ENCODE measurements around the gene AKT2. TPM values are rescaled to one million over a fixed set of nuclear protein-coding genes. Genes with fewer than 3 reads are reported as not detected.

Gene AKT2
- total RNA-seq, 4 donors from 2014 or later, result 63.2 to 266 (median 138) TPM

DNA sequence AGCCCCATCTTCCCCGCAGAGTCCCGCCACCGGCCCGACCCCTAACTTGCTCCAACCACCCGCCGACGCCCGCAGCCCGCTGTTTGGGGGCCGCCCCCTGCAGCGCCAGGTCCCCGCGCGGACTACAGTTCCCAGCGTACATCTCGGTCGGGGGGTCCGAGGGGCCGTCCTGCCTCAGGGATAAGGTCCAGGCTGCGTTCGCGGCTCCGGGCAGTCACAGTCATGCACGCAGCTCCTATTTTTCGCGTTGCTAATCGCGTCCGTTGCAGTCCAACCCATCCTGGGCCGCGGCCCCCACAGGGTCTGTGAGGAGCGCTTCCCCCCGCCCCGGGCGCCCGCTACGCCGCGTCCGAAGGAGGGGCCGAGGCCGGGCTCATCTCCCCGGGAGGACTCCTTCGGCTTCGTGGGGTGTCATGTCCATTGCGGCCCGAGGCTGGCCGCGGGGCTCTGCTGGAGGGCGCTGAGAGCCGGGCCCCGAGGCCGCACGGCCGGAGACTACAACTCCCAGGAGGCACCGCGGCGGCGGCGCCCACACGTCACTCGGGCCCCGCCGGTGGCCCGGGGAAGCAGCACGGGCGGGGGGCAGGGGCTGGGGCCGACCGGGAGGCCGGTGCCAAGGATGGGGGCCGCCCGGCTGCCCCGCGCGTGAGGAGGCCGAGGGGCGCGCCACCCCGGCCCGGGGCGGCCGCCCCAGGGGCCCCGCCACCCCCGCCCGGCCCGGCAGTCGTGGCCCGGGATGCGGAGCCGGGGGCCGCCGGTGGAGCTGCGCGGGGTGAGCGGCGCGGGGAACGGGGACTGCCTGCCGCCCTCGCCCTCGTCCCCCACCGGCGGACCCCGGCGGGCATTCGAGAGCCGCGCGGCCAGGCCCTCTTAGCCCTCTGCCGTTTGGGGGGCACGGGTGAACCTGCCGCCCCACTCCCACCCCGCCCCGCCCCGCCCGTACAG is 94.0 kb downstream of the AKT2 start, which contains the start of gene MAP3K10:
TSS of gene MAP3K10 (plus strand) at position 536 of the 945 bp plus-strand sequence. CDS start 606 bp downstream, outside the sequence.
- H3K9me3 ChIP-seq, result no peaks in the 10 kb centered on the region
- H3K4me1 ChIP-seq, result peaks cover 6 to 26% (median 16%) of the 10 kb centered on the region in 4 donors
- H3K36me3 ChIP-seq, result no peaks in the 10 kb centered on the region
- TF ChIP-seq EP300 (IDR thresholded peaks at IDR 0.05; ENCODE audit: low read depth) (no peak), POLR2AphosphoS5 (IDR thresholded peaks at IDR 0.05) (peak in 1 of 3 donors; percentile 26)
- intact Hi-C loops (cut with DNase I; ENCODE audit: low total_unique reads), result no loop called here
- whole genome bisulfite sequencing, 2 donors (ENCODE audit: low coverage in 1 of 2), result 0% methylated on average over 23 of the region's 116 CpGs; no CpG with 5 or more reads in 1 of the 2 donors
- peak within 1 kb of the TSS; percentile 95 to 99 (median 98) for H3K27ac ChIP-seq
- peak; percentile 78 for DNase-seq
- H3K27me3 ChIP-seq, result no peaks in the 10 kb centered on the region
- peak within 1 kb of the TSS; percentile 77 to 96 (median 92) for H3K4me3 ChIP-seq
- in situ Hi-C loops (cut with MboI; ENCODE audit: low pct_ligation_motif_present in 1 of 4, low pct_unique_long_range_greater_than_20kb in 1 of 4, low sequenced_read_pairs in 3 of 4), result no loop called here

DNA sequence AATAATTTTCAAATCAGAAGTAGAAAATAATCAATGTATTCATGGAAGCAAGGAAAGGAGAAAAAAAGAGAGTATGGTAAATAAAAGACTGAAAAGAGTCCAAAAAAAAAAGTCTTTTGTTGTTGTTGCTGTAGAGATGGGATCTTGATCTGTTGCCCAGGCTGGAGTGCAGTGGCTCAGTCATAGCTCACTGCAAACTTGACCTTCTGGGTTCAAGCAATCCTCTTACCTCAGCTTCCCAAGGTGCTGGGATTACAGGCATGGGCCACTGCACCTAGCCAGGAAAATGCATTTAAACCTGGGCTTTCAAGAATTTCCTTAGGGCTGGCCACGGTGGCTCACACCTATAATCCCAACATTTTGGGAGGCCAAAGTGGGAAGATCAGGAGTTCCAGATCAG is 100.9 kb downstream of the AKT2 start:
- intact Hi-C loops (cut with DNase I; ENCODE audit: low total_unique reads), result no loop called here

More for the DNA sequence above, 100.9 kb downstream of the AKT2 start:
- WGBS, 2 donors (ENCODE audit: low coverage in 1 of 2), result 91% methylated on average over 1 of the region's 1 CpG; no CpG with 5 or more reads in 1 of the 2 donors
- in situ Hi-C loops (cut with MboI; ENCODE audit: low pct_ligation_motif_present in 1 of 4, low pct_unique_long_range_greater_than_20kb in 1 of 4, low sequenced_read_pairs in 3 of 4), result no loop called here
- no peaks in the 10 kb centered on the region for H3K27me3 ChIP-seq
- TF ChIP-seq POLR2AphosphoS5 (IDR thresholded peaks at IDR 0.05) (no peak), EP300 (IDR thresholded peaks at IDR 0.05; ENCODE audit: low read depth) (no peak), POLR2A (IDR thresholded peaks at IDR 0.05) (no peak)
- TF ChIP-seq, protein P1, sequence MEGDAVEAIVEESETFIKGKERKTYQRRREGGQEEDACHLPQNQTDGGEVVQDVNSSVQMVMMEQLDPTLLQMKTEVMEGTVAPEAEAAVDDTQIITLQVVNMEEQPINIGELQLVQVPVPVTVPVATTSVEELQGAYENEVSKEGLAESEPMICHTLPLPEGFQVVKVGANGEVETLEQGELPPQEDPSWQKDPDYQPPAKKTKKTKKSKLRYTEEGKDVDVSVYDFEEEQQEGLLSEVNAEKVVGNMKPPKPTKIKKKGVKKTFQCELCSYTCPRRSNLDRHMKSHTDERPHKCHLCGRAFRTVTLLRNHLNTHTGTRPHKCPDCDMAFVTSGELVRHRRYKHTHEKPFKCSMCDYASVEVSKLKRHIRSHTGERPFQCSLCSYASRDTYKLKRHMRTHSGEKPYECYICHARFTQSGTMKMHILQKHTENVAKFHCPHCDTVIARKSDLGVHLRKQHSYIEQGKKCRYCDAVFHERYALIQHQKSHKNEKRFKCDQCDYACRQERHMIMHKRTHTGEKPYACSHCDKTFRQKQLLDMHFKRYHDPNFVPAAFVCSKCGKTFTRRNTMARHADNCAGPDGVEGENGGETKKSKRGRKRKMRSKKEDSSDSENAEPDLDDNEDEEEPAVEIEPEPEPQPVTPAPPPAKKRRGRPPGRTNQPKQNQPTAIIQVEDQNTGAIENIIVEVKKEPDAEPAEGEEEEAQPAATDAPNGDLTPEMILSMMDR (IDR thresholded peaks at IDR 0.05), result no peak
- no peaks in the 10 kb centered on the region for H3K9me3 ChIP-seq
- H3K36me3 ChIP-seq, result no peaks in the 10 kb centered on the region
- H3K27ac ChIP-seq, result no peak overlapping the region
- no peaks in the 10 kb centered on the region for H3K4me1 ChIP-seq
- no peak overlapping the region for H3K4me3 ChIP-seq
- DNase-seq, result no peak

Small RNA genes lying within 50 kb of the gene (small RNA-seq; reads per million reads assigned to genes)
- 1.1 to 1.4 (median 1.4) reads per million in 4 donors for gene MIR641
- 0 reads per million in 4 donors for gene RNU6-945P

Other genes with a start within 250 kb of the AKT2 start
- gene ZNF780B, start 229.1 kb downstream of the AKT2 start, total RNA-seq, result 10 to 100 TPM in 3 of 4 donors, 1 to 10 TPM in 1; 4.5 to 87.8 (median 25.5) TPM
- 10 to 100 TPM in 1 of 4 donors, 1 to 10 TPM in 3; 3.0 to 19.7 (median 7.2) TPM for gene ZNF780A, start 194.4 kb downstream of the AKT2 start, total RNA-seq
- gene MAP3K10, start 93.9 kb downstream of the AKT2 start, total RNA-seq, result 10 to 100 TPM; 10.8 to 19.5 (median 11.9) TPM
- gene TTC9B, start 67.0 kb downstream of the AKT2 start, total RNA-seq, result not detected
- gene CCNP, start 58.7 kb downstream of the AKT2 start, total RNA-seq, result under 1 TPM in 1 of 4 donors, not detected in 3; 1.00 TPM
- gene C19orf47, start 63.1 kb upstream of the AKT2 start, total RNA-seq, result 10 to 100 TPM; 12.3 to 16.5 (median 13.8) TPM
- gene PLD3, start 63.4 kb upstream of the AKT2 start, total RNA-seq, result 100 to 1,000 TPM in 3 of 4 donors, 10 to 100 TPM in 1; 91.6 to 322 (median 179) TPM
- under 1 TPM in 1 of 4 donors, not detected in 3; 0.48 TPM for gene HIPK4, start 104.8 kb upstream of the AKT2 start, total RNA-seq
- gene PRX, start 128.0 kb upstream of the AKT2 start, total RNA-seq, result 1 to 10 TPM; 1.5 to 5.0 (median 2.6) TPM
- 10 to 100 TPM in 3 of 4 donors, 1 to 10 TPM in 1; 2.6 to 30.3 (median 18.4) TPM for gene SERTAD1, start 140.6 kb upstream of the AKT2 start, total RNA-seq
- gene SERTAD3, start 159.0 kb upstream of the AKT2 start, total RNA-seq, result 10 to 100 TPM; 14.1 to 31.0 (median 22.2) TPM
- gene BLVRB, start 180.4 kb upstream of the AKT2 start, total RNA-seq, result 100 to 1,000 TPM in 3 of 4 donors, 10 to 100 TPM in 1; 81.5 to 193 (median 147) TPM
- 1 to 10 TPM in 2 of 4 donors, under 1 TPM in 2; under 0.01 to 1.5 (median 0.99) TPM for gene SPTBN4, start 181.7 kb upstream of the AKT2 start, total RNA-seq

Measured in transverse colon (tissue), 4 donors.